Memory B cell (primary cell): ENCODE data around the gene DIO1.

ENCODE experiments used
- ATAC-seq: fragments of 150-1000 bp; cut with Tn5 transposase; 2 replicates; pipeline ENCODE4 v1.10.0; 2021; ENCODE audit warnings: low read depth, mild to moderate bottlenecking, moderate library complexity
- DNase-seq, 2 donors: peaks; one replicate each; pipeline ENCODE4 v3.0.0; 2022; ENCODE audit warnings: low spot score in 2 of 2
- H3K27ac Mint-ChIP-seq: one replicate; pipeline ENCODE4 v1.8.0; 2022; ENCODE audit warnings: mild to moderate bottlenecking, moderate library complexity, mixed read lengths
- H3K27me3 Mint-ChIP-seq: one replicate; pipeline ENCODE4 v1.8.0; 2022; ENCODE audit warnings: mixed read lengths
- H3K36me3 Mint-ChIP-seq: one replicate; pipeline ENCODE4 v1.8.0; 2022; ENCODE audit warnings: mild to moderate bottlenecking, mixed read lengths
- H3K4me1 Mint-ChIP-seq: one replicate; pipeline ENCODE4 v1.8.0; 2022; ENCODE audit warnings: mixed read lengths
- H3K4me3 Mint-ChIP-seq: one replicate; pipeline ENCODE4 v1.8.0; 2022; ENCODE audit warnings: mild to moderate bottlenecking, moderate library complexity, mixed read lengths
- H3K9me3 Mint-ChIP-seq: one replicate; pipeline ENCODE4 v1.8.0; 2022; ENCODE audit warnings: mixed read lengths

DIO1 gene

DNA sequence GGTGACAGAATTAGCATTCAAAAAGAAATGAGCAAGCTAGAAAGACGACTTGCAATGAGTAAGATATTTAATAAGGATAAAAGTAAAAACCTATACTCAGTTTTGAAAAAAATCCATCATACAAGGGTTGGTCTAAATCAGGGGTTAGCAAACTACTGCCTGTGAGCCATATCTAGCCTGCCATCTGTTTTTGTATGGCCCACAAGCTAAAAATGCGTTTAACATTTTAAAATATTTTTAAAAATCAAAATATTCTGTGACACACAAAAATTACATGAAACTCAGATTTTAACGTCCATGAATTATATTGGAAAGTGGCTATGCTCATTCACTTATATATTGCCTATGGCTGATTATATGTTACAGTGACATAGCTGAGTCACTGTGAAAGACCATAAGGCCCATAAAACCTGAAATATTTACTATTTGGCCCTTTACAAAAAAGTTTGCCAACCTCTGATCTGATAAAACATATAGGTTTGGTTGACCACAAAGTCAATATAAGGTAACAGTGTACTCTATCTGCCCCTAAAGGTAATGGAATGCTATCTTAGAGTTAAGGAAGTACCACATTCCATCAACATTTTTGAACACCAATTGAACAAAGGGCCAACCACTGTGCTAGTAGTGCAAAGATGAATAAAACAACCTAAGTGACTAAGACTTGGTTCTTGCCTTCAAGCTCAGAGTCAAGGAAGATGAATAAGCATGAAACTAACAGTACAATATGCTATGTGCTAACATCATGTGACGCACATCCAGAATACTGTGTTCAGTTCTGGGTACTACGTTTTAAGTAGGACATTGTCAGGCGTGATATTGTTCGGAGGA lies 48.4 kb downstream of the DIO1 start:
- no peak overlapping the region for H3K27ac Mint-ChIP-seq
- no peak overlapping the region for H3K4me3 Mint-ChIP-seq
- no peaks in the 10 kb centered on the region for H3K9me3 Mint-ChIP-seq
- ATAC-seq: no peak
- no peak for DNase-seq
- H3K27me3 Mint-ChIP-seq: no peaks in the 10 kb centered on the region
- H3K4me1 Mint-ChIP-seq: peaks cover 26% of the 10 kb centered on the region
- H3K36me3 Mint-ChIP-seq: peaks cover 9% of the 10 kb centered on the region

DNA sequence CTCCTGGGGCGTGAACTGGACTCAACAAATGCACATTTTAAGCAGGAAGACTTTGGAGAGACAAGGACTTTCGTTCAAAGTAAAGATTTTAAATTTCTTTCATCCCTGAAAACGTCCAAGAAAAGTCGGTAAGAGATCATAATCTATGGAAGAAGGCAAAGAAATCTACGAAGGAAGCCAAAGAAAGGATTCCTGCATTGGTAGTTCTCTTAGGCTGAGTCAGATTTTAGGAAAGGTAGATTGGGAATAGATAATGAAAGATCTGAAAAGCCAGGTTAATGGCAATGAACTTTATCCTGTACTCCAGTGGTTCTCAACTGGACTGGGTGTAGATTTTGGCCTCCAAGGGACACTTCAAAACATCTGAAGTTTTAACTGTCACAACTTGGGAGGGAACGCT lies 49.1 kb downstream of the DIO1 start:
- no peak for ATAC-seq
- DNase-seq: no peak
- Mint-ChIP-seq H3K4me3 (no peak overlapping the region), H3K4me1 (peaks cover 26% of the 10 kb centered on the region), H3K27ac (peak overlapping the region; percentile 55), H3K36me3 (peaks cover 6% of the 10 kb centered on the region), H3K27me3 (no peaks in the 10 kb centered on the region), H3K9me3 (no peaks in the 10 kb centered on the region)

GRCh38 chr1:53943490-53944043 lies 49.6 kb downstream of the DIO1 start:
- ATAC-seq (no peak), DNase-seq (no peak)
- Mint-ChIP-seq H3K36me3 (peaks cover 4% of the 10 kb centered on the region), H3K9me3 (no peaks in the 10 kb centered on the region), H3K4me1 (peaks cover 26% of the 10 kb centered on the region), H3K27me3 (no peaks in the 10 kb centered on the region), H3K4me3 (peak overlapping the region; percentile 47), H3K27ac (peak overlapping the region; percentile 55)

- Mint-ChIP-seq H3K4me3 (peak overlapping the region; percentile 97), H3K4me1 (peaks cover 26% of the 10 kb centered on the region), H3K27ac (peak overlapping the region; percentile 94), H3K27me3 (no peaks in the 10 kb centered on the region), H3K36me3 (peaks cover 2% of the 10 kb centered on the region), H3K9me3 (no peaks in the 10 kb centered on the region)
- ATAC-seq (no peak), DNase-seq (no peak)
Observed at GRCh38 chr1:53944469-53945182, 50.6 kb downstream of the DIO1 start.

DNA sequence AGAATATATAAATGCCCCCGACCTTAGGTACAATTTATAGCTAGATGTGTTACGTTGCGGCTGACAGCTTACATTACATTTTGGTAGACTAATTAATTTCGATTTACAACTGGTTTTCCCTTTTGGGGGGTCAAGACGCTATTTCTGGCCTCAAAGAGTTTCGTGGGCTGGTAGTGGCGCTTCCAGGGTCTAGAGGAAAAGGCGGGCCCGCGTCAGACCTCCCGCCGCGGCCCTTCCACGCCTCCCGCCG lies 51.1 kb downstream of the DIO1 start:
- peak overlapping the region; percentile 94 for H3K27ac Mint-ChIP-seq
- H3K4me1 Mint-ChIP-seq: peaks cover 25% of the 10 kb centered on the region
- H3K9me3 Mint-ChIP-seq: no peaks in the 10 kb centered on the region
- ATAC-seq: no peak
- no peaks in the 10 kb centered on the region for H3K27me3 Mint-ChIP-seq
- peak overlapping the region; percentile 97 for H3K4me3 Mint-ChIP-seq
- peaks cover 1% of the 10 kb centered on the region for H3K36me3 Mint-ChIP-seq
- peak in 1 of 2 donors; percentile 17 for DNase-seq

DNA sequence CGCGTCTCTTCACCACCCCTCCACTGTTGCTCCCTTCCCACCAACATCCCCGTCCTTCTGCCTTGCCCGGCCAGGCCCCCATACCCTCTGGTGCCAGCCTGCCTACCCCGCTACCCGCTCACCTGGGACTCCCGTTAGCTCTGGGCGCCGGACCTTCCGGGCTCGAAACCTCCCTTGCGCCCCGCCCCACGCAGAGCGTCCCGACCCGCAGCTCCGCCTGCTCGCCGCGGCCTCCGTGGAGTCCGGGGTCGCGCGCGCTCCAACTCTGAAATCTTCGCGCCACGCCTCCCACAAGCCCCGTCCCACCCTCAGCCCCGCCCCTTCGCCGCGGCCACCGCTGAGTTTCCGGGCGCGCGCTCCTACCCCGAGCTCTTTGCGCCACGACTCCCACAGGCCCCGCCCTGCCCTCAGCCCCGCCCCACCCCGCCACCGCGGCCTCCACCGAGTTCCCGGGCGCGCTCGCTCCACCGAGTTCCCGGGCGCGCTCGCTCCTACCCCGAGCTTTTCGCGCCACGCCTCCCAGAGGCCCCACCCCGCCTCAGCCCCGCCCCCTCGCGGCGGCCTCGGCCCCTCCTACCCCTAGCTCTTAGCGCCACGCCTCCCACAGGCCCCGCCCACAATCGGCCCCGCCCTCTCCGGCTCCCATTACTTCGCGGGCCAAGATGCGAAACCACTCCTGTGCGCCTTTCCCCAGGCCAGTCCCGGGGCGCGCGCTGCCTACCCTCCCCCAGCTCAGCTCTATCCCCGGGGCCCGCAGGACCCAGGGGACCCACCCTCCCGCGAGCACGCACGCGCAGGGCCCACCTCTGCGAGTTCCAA lies 51.7 kb downstream of the DIO1 start, which contains the start of gene IFT25:
Gene IFT25, minus strand, starts transcription at position 267 of the 819 bp plus-strand sequence. CDS start 5,617 bp downstream, outside the sequence.
- Mint-ChIP-seq H3K9me3 (no peaks in the 10 kb centered on the region), H3K4me1 (peaks cover 24% of the 10 kb centered on the region), H3K27ac (peak within 1 kb of the TSS; percentile 94), H3K4me3 (peak within 1 kb of the TSS; percentile 97), H3K27me3 (no peaks in the 10 kb centered on the region), H3K36me3 (no peaks in the 10 kb centered on the region)
- ATAC-seq: peak; percentile 75
- peak; percentile 100 for DNase-seq

DNA sequence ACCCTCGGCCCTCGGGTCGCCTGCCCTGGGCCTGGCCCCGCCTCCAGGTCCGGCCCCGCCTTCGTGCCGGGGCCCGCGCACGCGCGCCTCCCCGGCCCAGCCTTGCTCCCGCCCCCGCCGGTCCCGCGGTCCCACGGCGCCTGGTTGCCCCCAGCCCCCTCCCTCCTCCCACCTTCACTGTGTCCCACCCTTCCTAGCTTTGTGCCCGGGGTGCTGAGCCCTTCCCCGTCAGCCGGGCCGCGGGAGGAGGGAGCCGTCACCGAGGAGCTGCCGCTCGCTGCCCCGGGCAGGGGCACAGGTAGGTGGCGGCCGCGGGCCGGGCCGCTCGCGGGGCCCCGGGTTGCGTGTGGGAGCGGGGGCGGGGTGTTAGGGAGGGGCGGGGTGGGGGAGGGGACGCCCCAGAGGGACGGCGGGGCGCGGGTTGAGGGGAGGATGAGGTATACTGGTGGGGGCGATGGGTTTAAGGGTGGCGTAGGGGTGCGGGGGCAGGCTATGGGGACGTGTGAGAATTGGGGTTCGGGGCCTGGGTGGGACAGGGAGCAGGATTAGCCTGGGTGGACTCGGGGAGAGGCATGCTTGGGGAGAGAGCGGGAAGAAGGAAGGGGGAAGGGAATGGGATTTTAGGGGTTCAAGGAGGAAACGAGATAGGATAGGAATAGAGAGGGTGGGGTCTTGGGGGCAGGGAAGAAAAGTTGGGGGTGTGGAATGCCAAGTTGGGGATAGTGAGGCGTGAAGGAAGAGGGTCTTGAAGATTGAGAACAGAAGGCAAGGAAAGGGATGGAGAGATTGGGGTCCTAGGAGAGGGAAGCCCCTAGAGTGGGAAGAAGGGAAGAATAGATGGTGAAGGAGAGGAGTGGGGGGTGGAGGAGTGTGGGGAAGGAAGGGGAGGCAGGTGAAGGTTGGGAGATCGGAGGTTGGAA lies 52.5 kb downstream of the DIO1 start, which contains the start of gene LRRC42:
Gene LRRC42, plus strand, starts transcription at position 99 of the 920 bp plus-strand sequence. CDS start 5,650 bp downstream, outside the sequence.
- no peaks in the 10 kb centered on the region for H3K27me3 Mint-ChIP-seq
- H3K27ac Mint-ChIP-seq: peak within 1 kb of the TSS; percentile 94

DNA sequence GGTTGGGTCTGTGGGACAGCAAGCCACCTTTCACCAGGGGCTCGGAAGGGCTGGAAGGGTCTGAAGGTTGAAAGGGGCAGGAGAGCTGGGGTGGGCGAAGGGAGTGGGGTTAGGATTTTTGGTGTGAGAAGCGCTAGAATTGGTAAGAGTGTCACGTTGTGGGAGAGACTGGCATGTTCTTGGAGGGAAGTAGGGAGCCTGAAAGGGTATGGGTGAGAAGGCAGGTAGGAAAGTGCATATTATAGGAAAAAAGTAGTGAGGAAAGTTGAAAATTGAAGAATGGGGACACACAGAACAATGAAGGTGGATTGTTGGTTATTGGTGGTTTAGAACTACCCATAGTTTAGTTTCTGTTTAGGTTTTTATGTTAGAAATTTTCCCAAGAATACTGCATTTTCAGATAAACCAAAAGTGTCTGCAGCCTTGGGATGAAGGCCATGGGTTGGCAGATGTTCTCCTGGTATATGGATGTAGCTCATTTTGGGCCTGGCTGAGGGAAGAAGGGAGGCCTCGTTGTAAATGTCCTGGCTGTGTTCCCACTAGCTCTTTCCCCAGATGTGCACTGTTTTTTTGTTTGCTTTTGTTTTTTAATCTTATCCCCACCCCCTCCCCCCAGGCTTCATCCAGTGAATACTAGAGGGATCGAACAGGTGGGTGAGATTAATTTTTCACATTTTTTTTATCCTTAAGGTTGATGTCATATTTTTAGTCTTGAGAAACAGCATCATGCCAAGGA lies 53.4 kb downstream of the DIO1 start:
- no peak for ATAC-seq
- peaks cover 24% of the 10 kb centered on the region for H3K4me1 Mint-ChIP-seq
- peak overlapping the region; percentile 85 for H3K27ac Mint-ChIP-seq
- H3K4me3 Mint-ChIP-seq: peak overlapping the region; percentile 97
- H3K27me3 Mint-ChIP-seq: no peaks in the 10 kb centered on the region
- H3K36me3 Mint-ChIP-seq: peaks cover 2% of the 10 kb centered on the region
- DNase-seq: no peak
- no peaks in the 10 kb centered on the region for H3K9me3 Mint-ChIP-seq

More for the DNA sequence above, 52.5 kb downstream of the DIO1 start, which contains the start of gene LRRC42:
- Mint-ChIP-seq H3K4me3 (peak within 1 kb of the TSS; percentile 97), H3K36me3 (no peaks in the 10 kb centered on the region), H3K4me1 (peaks cover 24% of the 10 kb centered on the region), H3K9me3 (no peaks in the 10 kb centered on the region)
- peak; percentile 67 for ATAC-seq
- no peak for DNase-seq

GRCh38 chr1:53948291-53948690 lies 54.3 kb downstream of the DIO1 start:
- H3K4me1 Mint-ChIP-seq: peaks cover 21% of the 10 kb centered on the region
- no peak for DNase-seq
- no peaks in the 10 kb centered on the region for H3K27me3 Mint-ChIP-seq
- ATAC-seq: no peak
- no peak overlapping the region for H3K4me3 Mint-ChIP-seq
- H3K27ac Mint-ChIP-seq: no peak overlapping the region
- H3K9me3 Mint-ChIP-seq: no peaks in the 10 kb centered on the region
- peaks cover 7% of the 10 kb centered on the region for H3K36me3 Mint-ChIP-seq

GRCh38 chr1:53949023-53949990 lies 55.3 kb downstream of the DIO1 start:
- no peaks in the 10 kb centered on the region for H3K9me3 Mint-ChIP-seq
- H3K4me3 Mint-ChIP-seq: no peak overlapping the region
- peaks cover 7% of the 10 kb centered on the region for H3K36me3 Mint-ChIP-seq
- H3K4me1 Mint-ChIP-seq: peaks cover 18% of the 10 kb centered on the region
- no peak for DNase-seq
- no peak for ATAC-seq
- H3K27ac Mint-ChIP-seq: no peak overlapping the region
- H3K27me3 Mint-ChIP-seq: no peaks in the 10 kb centered on the region

DNA sequence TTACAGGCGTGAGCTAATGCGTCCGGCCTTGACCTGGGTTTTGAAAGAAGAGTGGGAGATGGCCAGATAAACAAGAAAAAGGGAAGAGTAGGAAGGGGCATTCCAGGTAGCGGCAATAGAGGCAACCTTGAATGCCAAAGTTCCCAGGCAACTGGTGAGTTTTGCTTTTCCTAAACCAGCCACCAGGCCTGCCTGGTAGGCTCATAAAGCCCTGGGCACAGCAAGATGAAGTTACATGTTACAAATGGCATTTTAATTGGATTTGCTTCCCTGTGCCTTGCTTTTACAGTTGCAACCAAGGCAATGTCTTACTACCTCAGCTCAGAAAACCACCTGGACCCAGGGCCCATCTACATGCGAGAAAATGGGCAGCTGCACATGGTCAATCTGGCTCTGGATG lies 57.7 kb downstream of the DIO1 start:
- Mint-ChIP-seq H3K4me1 (peaks cover 6% of the 10 kb centered on the region), H3K9me3 (no peaks in the 10 kb centered on the region), H3K27me3 (no peaks in the 10 kb centered on the region), H3K36me3 (peaks cover 7% of the 10 kb centered on the region), H3K27ac (no peak overlapping the region), H3K4me3 (no peak overlapping the region)
- DNase-seq: no peak
- ATAC-seq: no peak
